Mucosa of stomach (tissue), 1 donor: Measurements from ENCODE around the gene APLN.

Source experiments
- H3K27me3 ChIP-seq: one replicate; pipeline ENCODE4 v1.7.0; 2013; ENCODE audit warnings: mild to moderate bottlenecking, low read length; ENCODE audit not compliant: control insufficient read depth, insufficient read depth
- H3K36me3 ChIP-seq: one replicate; pipeline ENCODE4 v1.7.0; 2013; ENCODE audit warnings: low read length; ENCODE audit not compliant: control insufficient read depth, insufficient read depth
- H3K4me1 ChIP-seq: one replicate; pipeline ENCODE4 v1.7.0; 2013; ENCODE audit warnings: mild to moderate bottlenecking, low read length; ENCODE audit not compliant: control insufficient read depth, insufficient read depth
- H3K4me3 ChIP-seq: one replicate; pipeline ENCODE4 v1.7.0; 2013; ENCODE audit warnings: low read length
- H3K9ac ChIP-seq: one replicate; pipeline ENCODE4 v1.7.0; 2013; ENCODE audit warnings: mild to moderate bottlenecking, low read length, moderate library complexity
- H3K9me3 ChIP-seq: one replicate; pipeline ENCODE4 v1.7.0; 2013; ENCODE audit warnings: mild to moderate bottlenecking, low read length, moderate library complexity; ENCODE audit not compliant: control insufficient read depth
- donor health status: Pancreatic carcinoma.

APLN gene

GRCh38 chrX:129654652-129655546, at the start of gene APLN:
TSS of gene APLN (minus strand) at chrX:129654956. CDS start at chrX:129654630, 326 bp downstream.
- Histone ChIP-seq H3K4me3 (no peak within 1 kb of the TSS), H3K9me3 (no peaks in the 10 kb centered on the region), H3K9ac (no peak within 1 kb of the TSS), H3K4me1 (peaks cover 9% of the 10 kb centered on the region), H3K27me3 (peaks cover 20% of the 10 kb centered on the region), H3K36me3 (no peaks in the 10 kb centered on the region)

- Histone ChIP-seq H3K4me3 (no peak overlapping the region), H3K4me1 (no peaks in the 10 kb centered on the region), H3K27me3 (no peaks in the 10 kb centered on the region), H3K9me3 (no peaks in the 10 kb centered on the region), H3K36me3 (no peaks in the 10 kb centered on the region), H3K9ac (no peak overlapping the region)
Measured at GRCh38 chrX:129704491-129704890, 49.7 kb upstream of the APLN start.

GRCh38 chrX:129701624-129702069, 46.9 kb upstream of the APLN start:
- no peaks in the 10 kb centered on the region for H3K36me3 ChIP-seq
- H3K4me1 ChIP-seq = no peaks in the 10 kb centered on the region
- H3K27me3 ChIP-seq = no peaks in the 10 kb centered on the region
- H3K9me3 ChIP-seq = no peaks in the 10 kb centered on the region
- H3K9ac ChIP-seq = no peak overlapping the region
- no peak overlapping the region for H3K4me3 ChIP-seq

- no peak overlapping the region for H3K9ac ChIP-seq
Measured at GRCh38 chrX:129700536-129700935, 45.8 kb upstream of the APLN start.

GRCh38 chrX:129698150-129698549, 43.4 kb upstream of the APLN start:
- no peaks in the 10 kb centered on the region for H3K4me1 ChIP-seq
- H3K9me3 ChIP-seq = no peaks in the 10 kb centered on the region
- no peaks in the 10 kb centered on the region for H3K36me3 ChIP-seq
- no peaks in the 10 kb centered on the region for H3K27me3 ChIP-seq
- no peak overlapping the region for H3K9ac ChIP-seq
- H3K4me3 ChIP-seq = no peak overlapping the region

More at GRCh38 chrX:129700536-129700935, 45.8 kb upstream of the APLN start:
- no peak overlapping the region for H3K4me3 ChIP-seq
- H3K36me3 ChIP-seq = no peaks in the 10 kb centered on the region
- no peaks in the 10 kb centered on the region for H3K9me3 ChIP-seq
- H3K27me3 ChIP-seq = no peaks in the 10 kb centered on the region
- H3K4me1 ChIP-seq = no peaks in the 10 kb centered on the region

- Histone ChIP-seq H3K9ac (no peak overlapping the region), H3K36me3 (no peaks in the 10 kb centered on the region), H3K9me3 (no peaks in the 10 kb centered on the region), H3K27me3 (no peaks in the 10 kb centered on the region), H3K4me3 (no peak overlapping the region), H3K4me1 (no peaks in the 10 kb centered on the region)
Measured at GRCh38 chrX:129697204-129697829, 42.6 kb upstream of the APLN start.

GRCh38 chrX:129696463-129697155, 41.9 kb upstream of the APLN start:
- Histone ChIP-seq H3K4me1 (no peaks in the 10 kb centered on the region), H3K27me3 (no peaks in the 10 kb centered on the region), H3K4me3 (no peak overlapping the region), H3K36me3 (no peaks in the 10 kb centered on the region), H3K9me3 (no peaks in the 10 kb centered on the region), H3K9ac (no peak overlapping the region)

- Histone ChIP-seq H3K27me3 (no peaks in the 10 kb centered on the region), H3K9me3 (no peaks in the 10 kb centered on the region), H3K4me1 (no peaks in the 10 kb centered on the region), H3K36me3 (no peaks in the 10 kb centered on the region), H3K9ac (no peak overlapping the region), H3K4me3 (no peak overlapping the region)
Measured at GRCh38 chrX:129695937-129696336, 41.2 kb upstream of the APLN start.

GRCh38 chrX:129695535-129695934, 40.8 kb upstream of the APLN start:
- H3K36me3 ChIP-seq = no peaks in the 10 kb centered on the region
- no peak overlapping the region for H3K9ac ChIP-seq
- H3K4me1 ChIP-seq = no peaks in the 10 kb centered on the region
- H3K4me3 ChIP-seq = no peak overlapping the region
- H3K9me3 ChIP-seq = no peaks in the 10 kb centered on the region
- H3K27me3 ChIP-seq = no peaks in the 10 kb centered on the region

- Histone ChIP-seq H3K36me3 (no peaks in the 10 kb centered on the region), H3K9me3 (no peaks in the 10 kb centered on the region), H3K4me1 (no peaks in the 10 kb centered on the region), H3K4me3 (no peak overlapping the region), H3K9ac (no peak overlapping the region), H3K27me3 (no peaks in the 10 kb centered on the region)
Measured at GRCh38 chrX:129694805-129695204, 40.0 kb upstream of the APLN start.

- Histone ChIP-seq H3K36me3 (no peaks in the 10 kb centered on the region), H3K4me3 (no peak overlapping the region), H3K9ac (no peak overlapping the region), H3K27me3 (no peaks in the 10 kb centered on the region), H3K4me1 (no peaks in the 10 kb centered on the region), H3K9me3 (no peaks in the 10 kb centered on the region)
Measured at GRCh38 chrX:129693354-129693753, 38.6 kb upstream of the APLN start.

- Histone ChIP-seq H3K27me3 (no peaks in the 10 kb centered on the region), H3K36me3 (no peaks in the 10 kb centered on the region), H3K9me3 (no peaks in the 10 kb centered on the region), H3K9ac (no peak overlapping the region), H3K4me1 (no peaks in the 10 kb centered on the region), H3K4me3 (no peak overlapping the region)
Measured at GRCh38 chrX:129690435-129690834, 35.7 kb upstream of the APLN start.
